ENCODE results near the gene TRANK1. TPM values are rescaled to one million over a fixed set of nuclear protein-coding genes. Genes with fewer than 3 reads are reported as not detected.

TRANK1 gene
- total and polyA plus RNA-seq, 2 of the 4 experiments (the other 2 are of a cell fraction): 7.9 to 12.7 TPM

DNA sequence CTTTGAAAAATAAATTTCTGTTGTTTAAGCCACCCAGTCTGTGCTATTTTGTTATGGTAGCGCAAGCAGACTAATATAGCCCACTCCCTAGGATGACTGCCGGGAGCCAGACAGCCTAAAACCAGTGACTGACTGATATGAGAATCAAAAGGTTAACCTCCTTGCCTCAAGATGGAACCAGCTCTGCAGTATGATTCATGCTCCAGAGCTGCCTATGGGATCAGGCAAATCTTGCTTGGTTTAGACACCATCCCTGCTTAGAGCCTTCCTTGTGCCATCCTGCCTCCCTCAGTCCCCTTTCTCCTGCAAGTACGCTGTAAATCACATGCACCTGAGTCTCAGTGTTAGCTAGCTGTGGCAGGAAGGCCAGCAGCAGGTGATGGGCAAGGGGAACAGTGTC lies 39.3 kb downstream of the TRANK1 start:
- H4K91ac ChIP-seq (ENCODE audit: insufficient read depth, low read depth, low read length): peak overlapping the region; percentile 41; the same call in 1 of the 2 replicates
- H3K27ac ChIP-seq (ENCODE audit: insufficient read depth, low read length): no peak overlapping the region
- H3K9ac ChIP-seq (ENCODE audit: low read depth, low read length): no peak overlapping the region
- no peak overlapping the region; the same call in 1 of the 2 replicates for H3K14ac ChIP-seq (replicated peaks; ENCODE audit: low read depth, low read length)
- peaks cover 4% of the 10 kb centered on the region; the same call in 1 of the 2 replicates for H3K36me3 ChIP-seq (ENCODE audit: control insufficient read depth, insufficient read depth, low read length)
- H2BK20ac ChIP-seq (ENCODE audit: low read depth, low read length): 0 out of 2 replicates have a peak overlapping the region, but pooled peaks have one; percentile 16
- dilution Hi-C loops (cut with HindIII; ENCODE audit: low sequenced_read_pairs, unreplicated experiment) (no loop called here), intact Hi-C loops (cut with micrococcal nuclease) (no loop called here), in situ Hi-C loops (cut with MboI; ENCODE audit: low sequenced_read_pairs) (no loop called here)
- peaks cover 9% of the 10 kb centered on the region for H3K4me1 ChIP-seq (ENCODE audit: control insufficient read depth, insufficient read depth, low read length)
- H3K56ac ChIP-seq (ENCODE audit: extremely low read depth, insufficient read depth, low read length): no peak overlapping the region
- peak overlapping the region; percentile 6 for H2BK5ac ChIP-seq (ENCODE audit: low read depth, low read length, poor library complexity, severe bottlenecking)
- peaks cover 6% of the 10 kb centered on the region; the same call in 1 of the 2 replicates for H3K9me1 ChIP-seq (ENCODE audit: insufficient read depth, low read length)
- no peak overlapping the region; the same call in 1 of the 2 replicates for H3K23ac ChIP-seq (ENCODE audit: low read depth, low read length)
- TF ChIP-seq MXI1 (IDR thresholded peaks at IDR 0.05; ENCODE audit: borderline replicate concordance, low read depth, low read length) (no peak), NFE2L2 (IDR thresholded peaks at IDR 0.05; ENCODE audit: low read depth, low read length) (no peak), FOS (IDR thresholded peaks at IDR 0.05; ENCODE audit: low read depth, low read length) (no peak), CEBPB (IDR thresholded peaks at IDR 0.05; ENCODE audit: low read depth, low read length) (no peak), POLR2A (IDR thresholded peaks at IDR 0.05; ENCODE audit: low read depth, low read length) (no peak), BHLHE40 (IDR thresholded peaks at IDR 0.05; ENCODE audit: low read depth, low read length) (no peak), RAD21 (IDR thresholded peaks at IDR 0.05; ENCODE audit: low read length) (no peak), MAFK (IDR thresholded peaks at IDR 0.05; ENCODE audit: low read depth, low read length) (no peak), RCOR1 (IDR thresholded peaks at IDR 0.05; ENCODE audit: insufficient replicate concordance, low read length) (no peak), CHD1 (IDR thresholded peaks at IDR 0.05; ENCODE audit: low read depth, low read length) (no peak), RFX5 (IDR thresholded peaks at IDR 0.05; ENCODE audit: low read depth, low read length) (no peak), MAZ (IDR thresholded peaks at IDR 0.05; ENCODE audit: borderline replicate concordance, low read depth, low read length) (no peak)
- TF ChIP-seq, protein P1, sequence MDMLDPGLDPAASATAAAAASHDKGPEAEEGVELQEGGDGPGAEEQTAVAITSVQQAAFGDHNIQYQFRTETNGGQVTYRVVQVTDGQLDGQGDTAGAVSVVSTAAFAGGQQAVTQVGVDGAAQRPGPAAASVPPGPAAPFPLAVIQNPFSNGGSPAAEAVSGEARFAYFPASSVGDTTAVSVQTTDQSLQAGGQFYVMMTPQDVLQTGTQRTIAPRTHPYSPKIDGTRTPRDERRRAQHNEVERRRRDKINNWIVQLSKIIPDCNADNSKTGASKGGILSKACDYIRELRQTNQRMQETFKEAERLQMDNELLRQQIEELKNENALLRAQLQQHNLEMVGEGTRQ (IDR thresholded peaks at IDR 0.05; ENCODE audit: low read depth, low read length): no peak
- TF ChIP-seq, protein P2, sequence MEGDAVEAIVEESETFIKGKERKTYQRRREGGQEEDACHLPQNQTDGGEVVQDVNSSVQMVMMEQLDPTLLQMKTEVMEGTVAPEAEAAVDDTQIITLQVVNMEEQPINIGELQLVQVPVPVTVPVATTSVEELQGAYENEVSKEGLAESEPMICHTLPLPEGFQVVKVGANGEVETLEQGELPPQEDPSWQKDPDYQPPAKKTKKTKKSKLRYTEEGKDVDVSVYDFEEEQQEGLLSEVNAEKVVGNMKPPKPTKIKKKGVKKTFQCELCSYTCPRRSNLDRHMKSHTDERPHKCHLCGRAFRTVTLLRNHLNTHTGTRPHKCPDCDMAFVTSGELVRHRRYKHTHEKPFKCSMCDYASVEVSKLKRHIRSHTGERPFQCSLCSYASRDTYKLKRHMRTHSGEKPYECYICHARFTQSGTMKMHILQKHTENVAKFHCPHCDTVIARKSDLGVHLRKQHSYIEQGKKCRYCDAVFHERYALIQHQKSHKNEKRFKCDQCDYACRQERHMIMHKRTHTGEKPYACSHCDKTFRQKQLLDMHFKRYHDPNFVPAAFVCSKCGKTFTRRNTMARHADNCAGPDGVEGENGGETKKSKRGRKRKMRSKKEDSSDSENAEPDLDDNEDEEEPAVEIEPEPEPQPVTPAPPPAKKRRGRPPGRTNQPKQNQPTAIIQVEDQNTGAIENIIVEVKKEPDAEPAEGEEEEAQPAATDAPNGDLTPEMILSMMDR (conservative IDR thresholded peaks at IDR 0.05; ENCODE audit: low read depth, low read length): no peak
- TF ChIP-seq, protein P3, sequence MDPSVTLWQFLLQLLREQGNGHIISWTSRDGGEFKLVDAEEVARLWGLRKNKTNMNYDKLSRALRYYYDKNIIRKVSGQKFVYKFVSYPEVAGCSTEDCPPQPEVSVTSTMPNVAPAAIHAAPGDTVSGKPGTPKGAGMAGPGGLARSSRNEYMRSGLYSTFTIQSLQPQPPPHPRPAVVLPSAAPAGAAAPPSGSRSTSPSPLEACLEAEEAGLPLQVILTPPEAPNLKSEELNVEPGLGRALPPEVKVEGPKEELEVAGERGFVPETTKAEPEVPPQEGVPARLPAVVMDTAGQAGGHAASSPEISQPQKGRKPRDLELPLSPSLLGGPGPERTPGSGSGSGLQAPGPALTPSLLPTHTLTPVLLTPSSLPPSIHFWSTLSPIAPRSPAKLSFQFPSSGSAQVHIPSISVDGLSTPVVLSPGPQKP (IDR thresholded peaks at IDR 0.05; ENCODE audit: borderline replicate concordance, low read depth, low read length): no peak
- H2BK15ac ChIP-seq (ENCODE audit: low read depth, low read length): no peak overlapping the region; the same call in 2 of the 3 replicates
- peak overlapping the region; percentile 19; the same call in 1 of the 2 replicates for H4K5ac ChIP-seq (ENCODE audit: low read depth, low read length)
- BruUV-seq (replicated peaks): no TSS peak
- peak overlapping the region; percentile 14; the same call in 1 of the 2 replicates for H3K18ac ChIP-seq (ENCODE audit: low read depth, low read length)
- H2AK9ac ChIP-seq (replicated peaks; ENCODE audit: low read depth, low read length, poor library complexity): no peak overlapping the region
- H2AFZ ChIP-seq (replicated peaks; ENCODE audit: low read length, poor library complexity): peak overlapping the region; percentile 65
- H2BK120ac ChIP-seq (ENCODE audit: low read depth, low read length): no peak overlapping the region
- DNase-seq (peak; percentile 16), ATAC-seq (ENCODE audit: low read depth) (no peak)
- peak overlapping the region; percentile 37; the same call in 1 of the 2 replicates for H3K4ac ChIP-seq (ENCODE audit: low read depth, low read length)
- H3K27me3 ChIP-seq (ENCODE audit: control insufficient read depth, insufficient read depth, low read length): no peaks in the 10 kb centered on the region
- no peaks in the 10 kb centered on the region for H3K9me3 ChIP-seq (ENCODE audit: control insufficient read depth, insufficient read depth, low read length)
- H4K8ac ChIP-seq (ENCODE audit: low read depth in 2 of 2, low read length in 2 of 2): no peak overlapping the region
- ChIA-PET POLR2A (ENCODE audit: unreplicated experiment) (no interaction called here), CTCF (interaction anchor here (0.6 to 2.9 kb wide), 3 partner anchors 36 to 53 kb away, joined by 3 to 39 read pairs (median 3); no protein-coding TSS in a partner anchor)
- H3K79me1 ChIP-seq (ENCODE audit: low read depth in 1 of 2, low read length in 2 of 2): no peaks in the 10 kb centered on the region
- H2AK5ac ChIP-seq (ENCODE audit: low read depth, low read length): peak overlapping the region; percentile 81
- WGBS, 2 experiments (ENCODE audit: extremely low coverage in 2 of 2, insufficient read length in 1 of 2): 100% methylated on average over 3 of the region's 3 CpGs; no CpG with 5 or more reads in 1 of the 2 experiments
- H4K20me1 ChIP-seq (ENCODE audit: insufficient read depth, low read length): no peaks in the 10 kb centered on the region
- no peak overlapping the region for H3K4me2 ChIP-seq (ENCODE audit: low read depth, low read length)
- H3K4me3 ChIP-seq (ENCODE audit: insufficient read depth, low read depth, low read length): no peak overlapping the region

Data from IMR-90 (cell line).